ENCODE results near the gene OXCT1. TPM values are rescaled to one million over a fixed set of nuclear protein-coding genes. Genes with fewer than 3 reads are reported as not detected.

Gene OXCT1
- total RNA-seq, 1 donor = 39.4 TPM

GRCh38 chr5:41878173-41878572, 7.9 kb upstream of the OXCT1 start:
- no peak for TF ChIP-seq CTCF (IDR thresholded peaks at IDR 0.05; ENCODE audit: extremely low read depth, low read depth, low read length)
- H3K27me3 ChIP-seq (ENCODE audit: insufficient read depth, low read length) = no peaks in the 10 kb centered on the region

GRCh38 chr5:41877408-41877807, 7.2 kb upstream of the OXCT1 start:
- Histone ChIP-seq H3K27me3 (ENCODE audit: insufficient read depth, low read length) (no peaks in the 10 kb centered on the region), H4K20me1 (ENCODE audit: insufficient read depth, low read length) (no peaks in the 10 kb centered on the region), H3K36me3 (ENCODE audit: insufficient read depth, low read length) (no peaks in the 10 kb centered on the region), H3K4me2 (ENCODE audit: insufficient read depth, low read length) (no peak overlapping the region), H3K9me3 (ENCODE audit: low read depth, low read length) (no peaks in the 10 kb centered on the region), H3K4me1 (ENCODE audit: insufficient read depth, low read length) (no peaks in the 10 kb centered on the region), H3K27ac (ENCODE audit: low read depth, low read length) (no peak overlapping the region), H3K4me3 (ENCODE audit: insufficient read depth, low read length) (no peak overlapping the region), H3K79me2 (ENCODE audit: insufficient read depth, low read length) (no peaks in the 10 kb centered on the region), H2AFZ (ENCODE audit: low read length) (no peak overlapping the region)
- DNase-seq (ENCODE audit: insufficient read length, low spot score, missing footprints) = no peak
- TF ChIP-seq CTCF (IDR thresholded peaks at IDR 0.05; ENCODE audit: extremely low read depth, low read depth, low read length) = no peak

More at GRCh38 chr5:41878173-41878572, 7.9 kb upstream of the OXCT1 start:
- no peaks in the 10 kb centered on the region for H4K20me1 ChIP-seq (ENCODE audit: insufficient read depth, low read length)
- no peaks in the 10 kb centered on the region for H3K9me3 ChIP-seq (ENCODE audit: low read depth, low read length)
- no peak overlapping the region for H3K27ac ChIP-seq (ENCODE audit: low read depth, low read length)
- no peaks in the 10 kb centered on the region for H3K36me3 ChIP-seq (ENCODE audit: insufficient read depth, low read length)
- DNase-seq (ENCODE audit: insufficient read length, low spot score, missing footprints) = no peak
- H3K4me2 ChIP-seq (ENCODE audit: insufficient read depth, low read length) = no peak overlapping the region
- no peaks in the 10 kb centered on the region for H3K4me1 ChIP-seq (ENCODE audit: insufficient read depth, low read length)
- H3K79me2 ChIP-seq (ENCODE audit: insufficient read depth, low read length) = no peaks in the 10 kb centered on the region
- H3K4me3 ChIP-seq (ENCODE audit: insufficient read depth, low read length) = no peak overlapping the region
- no peak overlapping the region for H2AFZ ChIP-seq (ENCODE audit: low read length)

GRCh38 chr5:41876678-41877077, 6.5 kb upstream of the OXCT1 start:
- no peaks in the 10 kb centered on the region for H4K20me1 ChIP-seq (ENCODE audit: insufficient read depth, low read length)
- H3K4me2 ChIP-seq (ENCODE audit: insufficient read depth, low read length) = no peak overlapping the region
- no peaks in the 10 kb centered on the region for H3K27me3 ChIP-seq (ENCODE audit: insufficient read depth, low read length)
- no peaks in the 10 kb centered on the region for H3K9me3 ChIP-seq (ENCODE audit: low read depth, low read length)
- no peaks in the 10 kb centered on the region for H3K79me2 ChIP-seq (ENCODE audit: insufficient read depth, low read length)
- H3K4me1 ChIP-seq (ENCODE audit: insufficient read depth, low read length) = peaks cover 5% of the 10 kb centered on the region
- H2AFZ ChIP-seq (ENCODE audit: low read length) = no peak overlapping the region
- no peaks in the 10 kb centered on the region for H3K36me3 ChIP-seq (ENCODE audit: insufficient read depth, low read length)
- H3K4me3 ChIP-seq (ENCODE audit: insufficient read depth, low read length) = no peak overlapping the region
- no peak overlapping the region for H3K27ac ChIP-seq (ENCODE audit: low read depth, low read length)
- no peak for DNase-seq (ENCODE audit: insufficient read length, low spot score, missing footprints)
- no peak for TF ChIP-seq CTCF (IDR thresholded peaks at IDR 0.05; ENCODE audit: extremely low read depth, low read depth, low read length)

GRCh38 chr5:41875121-41875520, 4.9 kb upstream of the OXCT1 start:
- TF ChIP-seq CTCF (IDR thresholded peaks at IDR 0.05; ENCODE audit: extremely low read depth, low read depth, low read length) = no peak
- H3K79me2 ChIP-seq (ENCODE audit: insufficient read depth, low read length) = no peaks in the 10 kb centered on the region
- H3K4me3 ChIP-seq (ENCODE audit: insufficient read depth, low read length) = no peak overlapping the region
- H3K4me2 ChIP-seq (ENCODE audit: insufficient read depth, low read length) = no peak overlapping the region
- no peak overlapping the region for H3K27ac ChIP-seq (ENCODE audit: low read depth, low read length)
- no peaks in the 10 kb centered on the region for H3K36me3 ChIP-seq (ENCODE audit: insufficient read depth, low read length)
- DNase-seq (ENCODE audit: insufficient read length, low spot score, missing footprints) = no peak
- no peak overlapping the region for H2AFZ ChIP-seq (ENCODE audit: low read length)
- H3K27me3 ChIP-seq (ENCODE audit: insufficient read depth, low read length) = no peaks in the 10 kb centered on the region
- H4K20me1 ChIP-seq (ENCODE audit: insufficient read depth, low read length) = no peaks in the 10 kb centered on the region
- H3K9me3 ChIP-seq (ENCODE audit: low read depth, low read length) = no peaks in the 10 kb centered on the region
- peaks cover 13% of the 10 kb centered on the region for H3K4me1 ChIP-seq (ENCODE audit: insufficient read depth, low read length)

All from osteoblast (primary cell).